Measurements from ENCODE around the gene DHX57.

DNA sequence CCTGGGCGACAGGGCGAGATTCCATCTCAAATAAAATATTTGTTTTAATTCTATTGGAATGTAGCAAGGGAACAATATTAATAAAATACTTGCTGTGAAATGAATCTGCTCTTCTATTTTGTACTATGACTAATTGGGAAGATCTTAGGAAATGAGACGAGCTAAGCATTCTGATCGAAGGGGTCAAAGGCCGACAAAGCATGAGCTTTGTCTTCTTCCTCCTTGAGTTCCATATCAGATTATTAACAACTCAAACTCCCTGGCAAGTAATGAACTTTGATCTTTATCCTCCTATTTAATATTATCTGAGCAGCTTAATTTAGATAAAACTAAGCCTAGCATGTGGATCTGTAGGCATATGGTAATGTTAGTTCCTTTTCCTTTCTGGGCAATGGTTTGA lies 82.2 kb downstream of the DHX57 start:
- TF ChIP-seq POLR2A (IDR thresholded peaks at IDR 0.05), result no peak
- TF ChIP-seq, protein P1, sequence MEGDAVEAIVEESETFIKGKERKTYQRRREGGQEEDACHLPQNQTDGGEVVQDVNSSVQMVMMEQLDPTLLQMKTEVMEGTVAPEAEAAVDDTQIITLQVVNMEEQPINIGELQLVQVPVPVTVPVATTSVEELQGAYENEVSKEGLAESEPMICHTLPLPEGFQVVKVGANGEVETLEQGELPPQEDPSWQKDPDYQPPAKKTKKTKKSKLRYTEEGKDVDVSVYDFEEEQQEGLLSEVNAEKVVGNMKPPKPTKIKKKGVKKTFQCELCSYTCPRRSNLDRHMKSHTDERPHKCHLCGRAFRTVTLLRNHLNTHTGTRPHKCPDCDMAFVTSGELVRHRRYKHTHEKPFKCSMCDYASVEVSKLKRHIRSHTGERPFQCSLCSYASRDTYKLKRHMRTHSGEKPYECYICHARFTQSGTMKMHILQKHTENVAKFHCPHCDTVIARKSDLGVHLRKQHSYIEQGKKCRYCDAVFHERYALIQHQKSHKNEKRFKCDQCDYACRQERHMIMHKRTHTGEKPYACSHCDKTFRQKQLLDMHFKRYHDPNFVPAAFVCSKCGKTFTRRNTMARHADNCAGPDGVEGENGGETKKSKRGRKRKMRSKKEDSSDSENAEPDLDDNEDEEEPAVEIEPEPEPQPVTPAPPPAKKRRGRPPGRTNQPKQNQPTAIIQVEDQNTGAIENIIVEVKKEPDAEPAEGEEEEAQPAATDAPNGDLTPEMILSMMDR (IDR thresholded peaks at IDR 0.05 in 4 of 5, conservative IDR thresholded peaks at IDR 0.05 in 1 of 5), result no peak

Measured in gastrocnemius medialis (tissue), 4 donors.